ENCODE data around the gene SLC7A6OS. TPM values are rescaled to one million over a fixed set of nuclear protein-coding genes. Genes with fewer than 3 reads are reported as not detected.

The SLC7A6OS gene
- total RNA-seq, 1 experiment from 2014 or later, result 21.9 TPM

GRCh38 chr16:68270353-68270752 lies 40.4 kb downstream of the SLC7A6OS start:
- in situ Hi-C loops (cut with HindIII; ENCODE audit: low pct_unique_long_range_greater_than_20kb, low sequenced_read_pairs), result no loop called here
- DNase-seq (ENCODE audit: low read depth, low spot score), result no peak

- DNase-seq (ENCODE audit: low read depth, low spot score), result no peak
- in situ Hi-C loops (cut with HindIII; ENCODE audit: low pct_unique_long_range_greater_than_20kb, low sequenced_read_pairs), result no loop called here
Measured at GRCh38 chr16:68269793-68270192, 41.0 kb downstream of the SLC7A6OS start.

GRCh38 chr16:68267612-68268405 lies 42.9 kb downstream of the SLC7A6OS start:
- DNase-seq (ENCODE audit: low read depth, low spot score), result no peak
- in situ Hi-C loops (cut with HindIII; ENCODE audit: low pct_unique_long_range_greater_than_20kb, low sequenced_read_pairs), result no loop called here

- DNase-seq (ENCODE audit: low read depth, low spot score), result peak; percentile 35
- in situ Hi-C loops (cut with HindIII; ENCODE audit: low pct_unique_long_range_greater_than_20kb, low sequenced_read_pairs), result no loop called here
Measured at GRCh38 chr16:68265078-68265920, 45.4 kb downstream of the SLC7A6OS start.

GRCh38 chr16:68264128-68265077 lies 46.3 kb downstream of the SLC7A6OS start, which contains the start of gene SLC7A6:
SLC7A6 (plus strand) TSS chr16:68264526; CDS start chr16:68274727, 10,201 bp downstream.
- in situ Hi-C loops (cut with HindIII; ENCODE audit: low pct_unique_long_range_greater_than_20kb, low sequenced_read_pairs), result no loop called here
- peak; percentile 53 for DNase-seq (ENCODE audit: low read depth, low spot score)

GRCh38 chr16:68263559-68264127 lies 47.1 kb downstream of the SLC7A6OS start:
- DNase-seq (ENCODE audit: low read depth, low spot score), result no peak
- in situ Hi-C loops (cut with HindIII; ENCODE audit: low pct_unique_long_range_greater_than_20kb, low sequenced_read_pairs), result no loop called here

- in situ Hi-C loops (cut with HindIII; ENCODE audit: low pct_unique_long_range_greater_than_20kb, low sequenced_read_pairs), result no loop called here
- no peak for DNase-seq (ENCODE audit: low read depth, low spot score)
Measured at GRCh38 chr16:68259007-68259825, 51.5 kb downstream of the SLC7A6OS start.

- in situ Hi-C loops (cut with HindIII; ENCODE audit: low pct_unique_long_range_greater_than_20kb, low sequenced_read_pairs), result no loop called here
- DNase-seq (ENCODE audit: low read depth, low spot score), result no peak
Measured at GRCh38 chr16:68257906-68258800, 52.6 kb downstream of the SLC7A6OS start.

- DNase-seq (ENCODE audit: low read depth, low spot score), result no peak
- in situ Hi-C loops (cut with HindIII; ENCODE audit: low pct_unique_long_range_greater_than_20kb, low sequenced_read_pairs), result no loop called here
Measured at GRCh38 chr16:68257251-68257905, 53.4 kb downstream of the SLC7A6OS start.

GRCh38 chr16:68255712-68256111 lies 55.0 kb downstream of the SLC7A6OS start:
- DNase-seq (ENCODE audit: low read depth, low spot score), result no peak

GRCh38 chr16:68253721-68254120 lies 57.0 kb downstream of the SLC7A6OS start:
- DNase-seq (ENCODE audit: low read depth, low spot score), result no peak
- in situ Hi-C loops (cut with HindIII; ENCODE audit: low pct_unique_long_range_greater_than_20kb, low sequenced_read_pairs), result no loop called here

More at GRCh38 chr16:68255712-68256111, 55.0 kb downstream of the SLC7A6OS start:
- in situ Hi-C loops (cut with HindIII; ENCODE audit: low pct_unique_long_range_greater_than_20kb, low sequenced_read_pairs), result no loop called here

- in situ Hi-C loops (cut with HindIII; ENCODE audit: low pct_unique_long_range_greater_than_20kb, low sequenced_read_pairs), result no loop called here
- no peak for DNase-seq (ENCODE audit: low read depth, low spot score)
Measured at GRCh38 chr16:68252383-68252782, 58.4 kb downstream of the SLC7A6OS start.

- in situ Hi-C loops (cut with HindIII; ENCODE audit: low pct_unique_long_range_greater_than_20kb, low sequenced_read_pairs), result no loop called here
Measured at GRCh38 chr16:68251832-68252231, 58.9 kb downstream of the SLC7A6OS start.

GRCh38 chr16:68250951-68251350 lies 59.8 kb downstream of the SLC7A6OS start:
- in situ Hi-C loops (cut with HindIII; ENCODE audit: low pct_unique_long_range_greater_than_20kb, low sequenced_read_pairs), result no loop called here
- DNase-seq (ENCODE audit: low read depth, low spot score), result no peak

More at GRCh38 chr16:68251832-68252231, 58.9 kb downstream of the SLC7A6OS start:
- no peak for DNase-seq (ENCODE audit: low read depth, low spot score)

- DNase-seq (ENCODE audit: low read depth, low spot score), result no peak
- in situ Hi-C loops (cut with HindIII; ENCODE audit: low pct_unique_long_range_greater_than_20kb, low sequenced_read_pairs), result no loop called here
Measured at GRCh38 chr16:68249371-68249770, 61.4 kb downstream of the SLC7A6OS start.
